GM12878 (cell line): ENCODE results near the gene AHCY.

Experiments
- POLR2A ChIP-seq: IDR thresholded peaks from 2 replicates; pipeline ENCODE4 v1.6.1; 2011; ENCODE audit warnings: low read depth, mild to moderate bottlenecking, low read length
- TF ChIP-seq, protein P1 (sequence below): IDR thresholded peaks from 2 replicates; pipeline ENCODE4 v1.6.1; 2012; ENCODE audit warnings: mild to moderate bottlenecking, low read depth, low read length

DNA sequence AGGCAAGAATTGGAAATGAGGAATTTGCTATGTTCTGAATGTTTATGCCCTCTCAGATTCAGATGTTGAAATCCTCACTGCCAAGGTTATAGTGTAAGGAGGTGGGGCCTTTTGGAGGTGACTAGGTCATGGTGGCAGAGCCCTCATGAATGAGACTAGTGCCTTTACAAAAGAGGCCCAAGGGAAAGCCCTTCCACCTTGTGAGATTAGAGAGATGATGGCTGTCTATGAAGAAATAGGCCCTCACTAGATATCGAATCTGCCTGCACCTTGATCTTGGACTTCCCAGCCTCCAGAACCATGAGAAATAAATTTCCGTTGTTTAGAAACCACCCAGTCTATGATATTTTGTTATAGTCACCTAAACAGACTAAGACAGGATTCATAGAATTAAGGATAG, 51.5 kb downstream of the AHCY start:
- no peak for TF ChIP-seq POLR2A
- TF ChIP-seq, protein P1, sequence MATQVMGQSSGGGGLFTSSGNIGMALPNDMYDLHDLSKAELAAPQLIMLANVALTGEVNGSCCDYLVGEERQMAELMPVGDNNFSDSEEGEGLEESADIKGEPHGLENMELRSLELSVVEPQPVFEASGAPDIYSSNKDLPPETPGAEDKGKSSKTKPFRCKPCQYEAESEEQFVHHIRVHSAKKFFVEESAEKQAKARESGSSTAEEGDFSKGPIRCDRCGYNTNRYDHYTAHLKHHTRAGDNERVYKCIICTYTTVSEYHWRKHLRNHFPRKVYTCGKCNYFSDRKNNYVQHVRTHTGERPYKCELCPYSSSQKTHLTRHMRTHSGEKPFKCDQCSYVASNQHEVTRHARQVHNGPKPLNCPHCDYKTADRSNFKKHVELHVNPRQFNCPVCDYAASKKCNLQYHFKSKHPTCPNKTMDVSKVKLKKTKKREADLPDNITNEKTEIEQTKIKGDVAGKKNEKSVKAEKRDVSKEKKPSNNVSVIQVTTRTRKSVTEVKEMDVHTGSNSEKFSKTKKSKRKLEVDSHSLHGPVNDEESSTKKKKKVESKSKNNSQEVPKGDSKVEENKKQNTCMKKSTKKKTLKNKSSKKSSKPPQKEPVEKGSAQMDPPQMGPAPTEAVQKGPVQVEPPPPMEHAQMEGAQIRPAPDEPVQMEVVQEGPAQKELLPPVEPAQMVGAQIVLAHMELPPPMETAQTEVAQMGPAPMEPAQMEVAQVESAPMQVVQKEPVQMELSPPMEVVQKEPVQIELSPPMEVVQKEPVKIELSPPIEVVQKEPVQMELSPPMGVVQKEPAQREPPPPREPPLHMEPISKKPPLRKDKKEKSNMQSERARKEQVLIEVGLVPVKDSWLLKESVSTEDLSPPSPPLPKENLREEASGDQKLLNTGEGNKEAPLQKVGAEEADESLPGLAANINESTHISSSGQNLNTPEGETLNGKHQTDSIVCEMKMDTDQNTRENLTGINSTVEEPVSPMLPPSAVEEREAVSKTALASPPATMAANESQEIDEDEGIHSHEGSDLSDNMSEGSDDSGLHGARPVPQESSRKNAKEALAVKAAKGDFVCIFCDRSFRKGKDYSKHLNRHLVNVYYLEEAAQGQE = no peak
